Tibial nerve (tissue), 4 donors: Measurements from ENCODE around the gene STK31.

Experiments used
- EP300 ChIP-seq, 2 donors: sonication (generic); formaldehyde crosslinking; IDR thresholded peaks; one replicate each; pipeline ENCODE4 v1.6.1; 2017; ENCODE audit warnings: antibody characterized with exemption in 2 of 2, mild to moderate bottlenecking in 1 of 2
- POLR2A ChIP-seq, 2 donors: fragments of 450-650 bp; IDR thresholded peaks; one replicate each; pipeline ENCODE4 v1.6.1; 2017; ENCODE audit warnings: antibody characterized with exemption in 2 of 2, mild to moderate bottlenecking in 2 of 2, moderate library complexity in 2 of 2
- TF ChIP-seq, protein P1 (sequence below), 5 experiments: fragments of 200-600 bp in 3 of 5; fragments of 450-650 bp in 2 of 5; sonication (generic) in 3 of 5; IDR thresholded peaks; one replicate each; pipeline ENCODE4 v1.5.1; 2016 to 2019; ENCODE audit warnings: antibody characterized with exemption in 5 of 5, mild to moderate bottlenecking in 3 of 5, moderate library complexity in 2 of 5

GRCh38 chr7:23767514-23767913 lies 57.5 kb downstream of the STK31 start:
- TF ChIP-seq, protein P1, sequence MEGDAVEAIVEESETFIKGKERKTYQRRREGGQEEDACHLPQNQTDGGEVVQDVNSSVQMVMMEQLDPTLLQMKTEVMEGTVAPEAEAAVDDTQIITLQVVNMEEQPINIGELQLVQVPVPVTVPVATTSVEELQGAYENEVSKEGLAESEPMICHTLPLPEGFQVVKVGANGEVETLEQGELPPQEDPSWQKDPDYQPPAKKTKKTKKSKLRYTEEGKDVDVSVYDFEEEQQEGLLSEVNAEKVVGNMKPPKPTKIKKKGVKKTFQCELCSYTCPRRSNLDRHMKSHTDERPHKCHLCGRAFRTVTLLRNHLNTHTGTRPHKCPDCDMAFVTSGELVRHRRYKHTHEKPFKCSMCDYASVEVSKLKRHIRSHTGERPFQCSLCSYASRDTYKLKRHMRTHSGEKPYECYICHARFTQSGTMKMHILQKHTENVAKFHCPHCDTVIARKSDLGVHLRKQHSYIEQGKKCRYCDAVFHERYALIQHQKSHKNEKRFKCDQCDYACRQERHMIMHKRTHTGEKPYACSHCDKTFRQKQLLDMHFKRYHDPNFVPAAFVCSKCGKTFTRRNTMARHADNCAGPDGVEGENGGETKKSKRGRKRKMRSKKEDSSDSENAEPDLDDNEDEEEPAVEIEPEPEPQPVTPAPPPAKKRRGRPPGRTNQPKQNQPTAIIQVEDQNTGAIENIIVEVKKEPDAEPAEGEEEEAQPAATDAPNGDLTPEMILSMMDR (IDR thresholded peaks at IDR 0.05), result no peak
- no peak for TF ChIP-seq EP300 (IDR thresholded peaks at IDR 0.05)
- no peak for TF ChIP-seq POLR2A (IDR thresholded peaks at IDR 0.05)
